ENCODE measurements around the gene ARID5B.

DNA sequence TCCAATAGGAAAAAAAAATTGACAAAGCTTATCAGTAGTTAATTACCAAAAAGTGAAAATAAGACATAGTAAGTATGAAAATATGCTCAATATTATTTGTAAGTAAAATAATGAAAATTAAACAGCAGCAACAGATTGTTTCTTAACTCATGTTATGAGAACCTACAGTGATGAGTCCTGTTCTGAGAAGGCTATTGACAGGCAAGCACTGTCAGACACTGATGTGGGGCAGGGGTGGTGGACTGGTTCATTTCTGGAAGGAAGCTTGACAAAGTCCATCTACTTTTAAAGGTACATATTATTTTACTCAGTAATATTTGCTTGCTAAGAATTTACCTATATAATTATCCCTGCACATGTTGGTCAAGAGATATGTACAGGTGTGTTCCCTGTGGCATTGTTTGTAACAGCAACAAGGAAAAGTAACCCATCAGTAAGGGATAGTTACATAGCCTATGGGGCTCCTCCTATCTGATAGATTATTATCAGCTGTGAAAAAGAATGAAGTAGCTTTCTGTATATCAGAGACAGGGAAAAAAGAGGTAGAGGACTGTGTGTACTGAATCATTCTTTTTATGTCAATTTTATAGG lies 205.5 kb downstream of the ARID5B start:
- TF ChIP-seq, protein P1, sequence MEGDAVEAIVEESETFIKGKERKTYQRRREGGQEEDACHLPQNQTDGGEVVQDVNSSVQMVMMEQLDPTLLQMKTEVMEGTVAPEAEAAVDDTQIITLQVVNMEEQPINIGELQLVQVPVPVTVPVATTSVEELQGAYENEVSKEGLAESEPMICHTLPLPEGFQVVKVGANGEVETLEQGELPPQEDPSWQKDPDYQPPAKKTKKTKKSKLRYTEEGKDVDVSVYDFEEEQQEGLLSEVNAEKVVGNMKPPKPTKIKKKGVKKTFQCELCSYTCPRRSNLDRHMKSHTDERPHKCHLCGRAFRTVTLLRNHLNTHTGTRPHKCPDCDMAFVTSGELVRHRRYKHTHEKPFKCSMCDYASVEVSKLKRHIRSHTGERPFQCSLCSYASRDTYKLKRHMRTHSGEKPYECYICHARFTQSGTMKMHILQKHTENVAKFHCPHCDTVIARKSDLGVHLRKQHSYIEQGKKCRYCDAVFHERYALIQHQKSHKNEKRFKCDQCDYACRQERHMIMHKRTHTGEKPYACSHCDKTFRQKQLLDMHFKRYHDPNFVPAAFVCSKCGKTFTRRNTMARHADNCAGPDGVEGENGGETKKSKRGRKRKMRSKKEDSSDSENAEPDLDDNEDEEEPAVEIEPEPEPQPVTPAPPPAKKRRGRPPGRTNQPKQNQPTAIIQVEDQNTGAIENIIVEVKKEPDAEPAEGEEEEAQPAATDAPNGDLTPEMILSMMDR (IDR thresholded peaks at IDR 0.05): no peak
- TF ChIP-seq JUND (IDR thresholded peaks at IDR 0.05) (no peak), REST (IDR thresholded peaks at IDR 0.05; ENCODE audit: low read depth, low read length) (no peak), YY1 (IDR thresholded peaks at IDR 0.05; ENCODE audit: low read depth) (no peak)
- TF ChIP-seq, protein P2, sequence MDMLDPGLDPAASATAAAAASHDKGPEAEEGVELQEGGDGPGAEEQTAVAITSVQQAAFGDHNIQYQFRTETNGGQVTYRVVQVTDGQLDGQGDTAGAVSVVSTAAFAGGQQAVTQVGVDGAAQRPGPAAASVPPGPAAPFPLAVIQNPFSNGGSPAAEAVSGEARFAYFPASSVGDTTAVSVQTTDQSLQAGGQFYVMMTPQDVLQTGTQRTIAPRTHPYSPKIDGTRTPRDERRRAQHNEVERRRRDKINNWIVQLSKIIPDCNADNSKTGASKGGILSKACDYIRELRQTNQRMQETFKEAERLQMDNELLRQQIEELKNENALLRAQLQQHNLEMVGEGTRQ (IDR thresholded peaks at IDR 0.05; ENCODE audit: borderline replicate concordance, low read depth, low read length): no peak
- TF ChIP-seq, protein P3, sequence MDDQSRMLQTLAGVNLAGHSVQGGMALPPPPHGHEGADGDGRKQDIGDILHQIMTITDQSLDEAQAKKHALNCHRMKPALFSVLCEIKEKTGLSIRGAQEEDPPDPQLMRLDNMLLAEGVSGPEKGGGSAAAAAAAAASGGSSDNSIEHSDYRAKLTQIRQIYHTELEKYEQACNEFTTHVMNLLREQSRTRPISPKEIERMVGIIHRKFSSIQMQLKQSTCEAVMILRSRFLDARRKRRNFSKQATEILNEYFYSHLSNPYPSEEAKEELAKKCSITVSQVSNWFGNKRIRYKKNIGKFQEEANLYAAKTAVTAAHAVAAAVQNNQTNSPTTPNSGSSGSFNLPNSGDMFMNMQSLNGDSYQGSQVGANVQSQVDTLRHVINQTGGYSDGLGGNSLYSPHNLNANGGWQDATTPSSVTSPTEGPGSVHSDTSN (IDR thresholded peaks at IDR 0.05): no peak
